ENCODE results near the gene SRBD1. TPM values are rescaled to one million over a fixed set of nuclear protein-coding genes. Genes with fewer than 3 reads are reported as not detected.

Gene SRBD1
- total RNA-seq, 1 donor from 2014 or later: 19.3 TPM

DNA sequence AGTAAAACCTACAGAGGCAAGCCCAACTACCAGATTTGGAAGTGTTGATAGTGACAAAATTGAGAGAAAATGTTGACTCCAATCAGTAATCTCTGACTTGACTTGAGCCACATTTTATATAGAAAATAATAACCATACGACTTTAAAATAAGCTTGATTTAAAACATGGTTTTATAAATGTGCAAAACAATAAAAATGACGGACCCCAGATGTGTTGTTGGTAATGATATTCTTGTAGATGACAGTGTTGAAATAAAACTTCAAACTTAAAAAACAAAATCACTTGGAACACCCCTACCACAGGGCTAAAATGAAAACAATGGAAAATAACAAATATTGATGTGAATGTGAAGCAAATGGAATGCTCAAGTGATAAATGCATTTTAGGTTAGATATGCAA is 188.1 kb downstream of the SRBD1 start:
- Mint-ChIP-seq H3K9me3 (no peaks in the 10 kb centered on the region), H3K4me3 (no peak overlapping the region)
- TF ChIP-seq, protein P1, sequence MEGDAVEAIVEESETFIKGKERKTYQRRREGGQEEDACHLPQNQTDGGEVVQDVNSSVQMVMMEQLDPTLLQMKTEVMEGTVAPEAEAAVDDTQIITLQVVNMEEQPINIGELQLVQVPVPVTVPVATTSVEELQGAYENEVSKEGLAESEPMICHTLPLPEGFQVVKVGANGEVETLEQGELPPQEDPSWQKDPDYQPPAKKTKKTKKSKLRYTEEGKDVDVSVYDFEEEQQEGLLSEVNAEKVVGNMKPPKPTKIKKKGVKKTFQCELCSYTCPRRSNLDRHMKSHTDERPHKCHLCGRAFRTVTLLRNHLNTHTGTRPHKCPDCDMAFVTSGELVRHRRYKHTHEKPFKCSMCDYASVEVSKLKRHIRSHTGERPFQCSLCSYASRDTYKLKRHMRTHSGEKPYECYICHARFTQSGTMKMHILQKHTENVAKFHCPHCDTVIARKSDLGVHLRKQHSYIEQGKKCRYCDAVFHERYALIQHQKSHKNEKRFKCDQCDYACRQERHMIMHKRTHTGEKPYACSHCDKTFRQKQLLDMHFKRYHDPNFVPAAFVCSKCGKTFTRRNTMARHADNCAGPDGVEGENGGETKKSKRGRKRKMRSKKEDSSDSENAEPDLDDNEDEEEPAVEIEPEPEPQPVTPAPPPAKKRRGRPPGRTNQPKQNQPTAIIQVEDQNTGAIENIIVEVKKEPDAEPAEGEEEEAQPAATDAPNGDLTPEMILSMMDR (IDR thresholded peaks at IDR 0.05; ENCODE audit: unreplicated experiment): no peak

DNA sequence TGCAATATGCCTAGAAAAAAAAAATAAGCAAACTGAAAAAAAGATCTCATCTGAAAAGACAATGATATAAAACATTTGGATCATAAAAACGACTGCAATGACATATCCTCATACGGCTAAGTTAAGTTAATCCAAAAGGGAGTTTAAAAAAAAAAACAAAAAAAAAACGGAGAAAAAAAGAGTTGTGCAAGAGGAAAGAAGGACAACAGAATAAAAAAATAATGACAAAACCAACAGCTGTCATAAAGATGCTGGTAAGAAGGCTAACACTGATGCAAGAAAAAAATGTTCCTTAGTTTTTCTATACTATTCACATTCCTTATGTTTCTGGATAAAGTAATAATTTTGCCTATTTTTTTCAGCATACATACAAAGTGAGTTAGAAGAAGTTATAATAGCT is 192.5 kb downstream of the SRBD1 start:
- TF ChIP-seq, protein P1 (IDR thresholded peaks at IDR 0.05; ENCODE audit: unreplicated experiment): no peak
- no peak for DNase-seq (ENCODE audit: low spot score in 2 of 2, unreplicated experiment in 2 of 2)
- Mint-ChIP-seq H3K4me1 (no peaks in the 10 kb centered on the region), H3K9me3 (no peaks in the 10 kb centered on the region), H3K27ac (no peak overlapping the region), H3K4me3 (no peak overlapping the region), H3K27me3 (ENCODE audit: low read depth) (no peaks in the 10 kb centered on the region), H3K36me3 (peaks cover 13% of the 10 kb centered on the region)

More for the DNA sequence above, 188.1 kb downstream of the SRBD1 start:
- H3K27ac Mint-ChIP-seq: no peak overlapping the region
- peaks cover 7% of the 10 kb centered on the region for H3K36me3 Mint-ChIP-seq
- no peaks in the 10 kb centered on the region for H3K4me1 Mint-ChIP-seq
- no peaks in the 10 kb centered on the region for H3K27me3 Mint-ChIP-seq (ENCODE audit: low read depth)
- no peak for DNase-seq (ENCODE audit: low spot score in 2 of 2, unreplicated experiment in 2 of 2)

DNA sequence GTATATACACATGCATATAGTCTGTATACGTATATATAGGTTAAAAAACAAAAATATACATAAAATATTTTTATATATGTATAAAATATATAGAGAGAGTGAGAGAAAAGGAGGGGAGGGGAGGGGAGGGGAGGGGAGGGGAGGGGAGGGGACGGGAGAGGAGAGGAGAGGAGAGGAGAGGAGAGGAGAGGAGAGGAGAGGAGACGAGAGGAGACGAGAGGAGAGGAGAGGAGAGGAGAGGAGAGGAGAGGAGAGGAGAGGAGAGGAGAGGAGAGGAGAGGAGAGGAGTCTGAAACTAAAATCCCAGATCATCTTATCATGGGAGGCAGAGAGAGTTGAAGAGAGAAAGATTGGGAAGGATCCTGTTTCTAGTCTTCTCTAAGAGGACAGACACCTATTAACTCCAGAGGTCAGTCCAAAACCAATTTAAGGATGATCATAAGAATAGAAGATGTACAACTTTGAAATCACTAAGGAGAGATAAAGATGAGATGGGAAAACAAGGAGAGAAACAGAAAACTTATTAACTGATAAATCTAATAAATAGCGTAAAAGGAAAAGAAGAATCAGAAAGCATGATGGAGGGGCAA is 195.4 kb downstream of the SRBD1 start:
- H3K4me3 Mint-ChIP-seq: no peak overlapping the region
- peaks cover 4% of the 10 kb centered on the region for H3K9me3 Mint-ChIP-seq
- peaks cover 9% of the 10 kb centered on the region for H3K4me1 Mint-ChIP-seq
- no peak overlapping the region for H3K27ac Mint-ChIP-seq
- H3K27me3 Mint-ChIP-seq (ENCODE audit: low read depth): no peaks in the 10 kb centered on the region
- TF ChIP-seq, protein P1 (IDR thresholded peaks at IDR 0.05; ENCODE audit: unreplicated experiment): no peak
- DNase-seq (ENCODE audit: low spot score in 2 of 2, unreplicated experiment in 2 of 2): no peak
- peaks cover 18% of the 10 kb centered on the region for H3K36me3 Mint-ChIP-seq

DNA sequence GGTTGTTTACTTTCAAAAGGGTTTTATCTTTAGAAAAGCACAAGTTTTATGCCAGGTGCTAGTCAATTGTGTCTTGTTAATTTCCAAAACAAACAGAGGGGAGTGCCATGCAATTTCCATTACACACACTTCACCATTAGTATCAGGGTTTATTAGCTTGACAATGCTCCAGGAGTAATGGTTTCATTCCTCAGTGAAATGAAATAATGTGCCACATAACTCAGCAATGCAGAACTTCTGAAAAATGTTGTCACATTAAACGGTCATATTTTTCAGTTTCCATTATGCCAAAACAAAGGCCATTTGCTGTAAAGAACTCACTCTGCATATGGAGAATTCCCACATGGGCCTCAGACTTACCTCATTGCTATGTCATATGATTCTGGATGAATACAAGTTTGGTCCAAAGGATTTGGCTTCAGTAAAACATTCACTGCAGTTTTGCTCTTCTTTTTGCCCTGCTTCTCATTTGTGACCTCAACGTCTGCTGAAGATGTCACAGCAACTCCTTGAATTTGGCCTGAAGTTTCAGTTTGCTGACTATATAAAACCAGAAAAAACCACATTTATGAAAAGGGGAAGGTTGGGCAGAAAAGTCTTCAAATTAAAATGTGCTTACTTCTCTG is 198.2 kb downstream of the SRBD1 start:
- H3K36me3 Mint-ChIP-seq: peaks cover 18% of the 10 kb centered on the region
- peaks cover 4% of the 10 kb centered on the region for H3K9me3 Mint-ChIP-seq
- no peaks in the 10 kb centered on the region for H3K27me3 Mint-ChIP-seq (ENCODE audit: low read depth)
- peak overlapping the region; percentile 75 for H3K27ac Mint-ChIP-seq
- TF ChIP-seq, protein P1 (IDR thresholded peaks at IDR 0.05; ENCODE audit: unreplicated experiment): no peak
- peaks cover 9% of the 10 kb centered on the region for H3K4me1 Mint-ChIP-seq
- no peak for DNase-seq (ENCODE audit: low spot score in 2 of 2, unreplicated experiment in 2 of 2)
- H3K4me3 Mint-ChIP-seq: no peak overlapping the region

DNA sequence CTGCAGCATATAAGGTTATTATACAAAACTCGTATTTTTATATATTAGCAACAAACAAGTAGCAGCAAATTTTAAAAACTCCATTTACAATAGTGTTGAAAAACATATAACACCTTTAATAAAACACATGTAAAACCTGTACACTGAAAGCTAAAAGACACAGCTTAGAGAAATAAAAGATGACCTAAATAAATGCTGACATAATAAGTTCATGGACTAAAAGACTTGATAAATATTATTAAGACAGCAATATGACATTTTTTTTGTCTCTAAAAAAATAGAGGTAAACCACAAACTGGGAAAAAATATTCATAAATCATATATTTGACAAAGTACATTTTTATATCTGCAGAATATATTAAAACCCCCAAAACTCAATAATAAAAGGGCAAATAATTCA is 201.4 kb downstream of the SRBD1 start:
- H3K36me3 Mint-ChIP-seq: peaks cover 11% of the 10 kb centered on the region
- no peak overlapping the region for H3K4me3 Mint-ChIP-seq
- no peaks in the 10 kb centered on the region for H3K27me3 Mint-ChIP-seq (ENCODE audit: low read depth)
- no peak overlapping the region for H3K27ac Mint-ChIP-seq
- no peak for DNase-seq (ENCODE audit: low spot score in 2 of 2, unreplicated experiment in 2 of 2)
- TF ChIP-seq, protein P1 (IDR thresholded peaks at IDR 0.05; ENCODE audit: unreplicated experiment): no peak
- peaks cover 9% of the 10 kb centered on the region for H3K4me1 Mint-ChIP-seq
- peaks cover 4% of the 10 kb centered on the region for H3K9me3 Mint-ChIP-seq

Measured in mesothelial cell of epicardium (in vitro differentiated cells).